Common myeloid progenitor, CD34-positive (primary cell): ENCODE measurements around the gene NKIRAS1.
"Not testable (repeated sequence)": the region's sequence is repeated elsewhere in the genome, so short reads cannot be mapped to it uniquely, and the experiment has no call there.

Experiments
- CTCF ChIA-PET: fragments of 350-600 bp; sonication (Branson Sonifier 250); formaldehyde crosslinking; loops from one replicate; lab custom pipeline; 2021; ENCODE audit warnings: antibody characterized with exemption; lab: Charles Lee
- POLR2A ChIA-PET: fragments of 350-600 bp; sonication (Branson Sonifier 250); formaldehyde crosslinking; loops from one replicate; lab custom pipeline; 2021; ENCODE audit warnings: antibody characterized with exemption; lab: Charles Lee
- DNase-seq, 3 donors: peaks; one replicate each; pipeline versions ENCODE4 v3.0.0 to v3.0.0-alpha.2; 2013
- H3K27ac ChIP-seq, 2 experiments: 1 replicate in 1 of 2; 2 replicates in 1 of 2; pipeline ENCODE4 v1.7.0; 2013; ENCODE audit warnings: inconsistent platforms in 2 of 2, low read length in 2 of 2, mild to moderate bottlenecking in 2 of 2, low read depth in 1 of 2, moderate library complexity in 1 of 2; ENCODE audit not compliant: severe bottlenecking in 2 of 2, insufficient read depth in 1 of 2, poor library complexity in 1 of 2
- H3K27me3 ChIP-seq, 5 experiments: replicated peaks in 2 of 5; 1 replicate in 3 of 5; 2 replicates in 2 of 5; pipeline versions ENCODE4 v1.6.1 to v1.7.0; 2013; ENCODE audit warnings: low read length in 4 of 5, mild to moderate bottlenecking in 2 of 5, moderate library complexity in 2 of 5, inconsistent platforms in 1 of 5; ENCODE audit not compliant: insufficient read depth in 5 of 5, control insufficient read depth in 4 of 5
- H3K36me3 ChIP-seq, 4 experiments: 1 replicate in 2 of 4; 2 replicates in 2 of 4; pipeline versions ENCODE4 v1.6.1 to v1.7.0; 2013; ENCODE audit warnings: low read length in 3 of 4, control low read depth in 1 of 4, mild to moderate bottlenecking in 1 of 4; ENCODE audit not compliant: control insufficient read depth in 4 of 4, insufficient read depth in 4 of 4
- H3K4me1 ChIP-seq, 4 experiments: 1 replicate in 3 of 4; 2 replicates in 1 of 4; pipeline versions ENCODE4 v1.6.1 to v1.7.1; 2013; ENCODE audit warnings: low read length in 3 of 4, mild to moderate bottlenecking in 3 of 4, control low read depth in 1 of 4, inconsistent platforms in 1 of 4, moderate library complexity in 1 of 4; ENCODE audit not compliant: control insufficient read depth in 4 of 4, insufficient read depth in 4 of 4; ENCODE audit errors: control extremely low read depth in 1 of 4
- H3K4me3 ChIP-seq, 7 experiments: 1 replicate in 4 of 7; 2 replicates in 3 of 7; pipeline versions ENCODE4 v1.5.1 to v1.7.0; 2013; ENCODE audit warnings: mild to moderate bottlenecking in 7 of 7, low read length in 6 of 7, moderate library complexity in 6 of 7, inconsistent platforms in 2 of 7, low read depth in 2 of 7, control low read depth in 1 of 7; ENCODE audit not compliant: insufficient read depth in 4 of 7, control insufficient read depth in 1 of 7; ENCODE audit errors: extremely low read depth in 1 of 7
- H3K9me3 ChIP-seq, 5 experiments: 1 replicate in 4 of 5; 2 replicates in 1 of 5; pipeline versions ENCODE4 v1.6.1 to v1.7.1; 2013; ENCODE audit warnings: low read length in 4 of 5, mild to moderate bottlenecking in 2 of 5, inconsistent platforms in 1 of 5, low read depth in 1 of 5, moderate library complexity in 1 of 5; ENCODE audit not compliant: control insufficient read depth in 4 of 5, insufficient read depth in 2 of 5; ENCODE audit errors: control extremely low read depth in 1 of 5
- WGBS: methylation state at CpG from one replicate; pipeline ENCODE4 v1.1.5; 2013; ENCODE audit not compliant: insufficient coverage; 5-methylcytosine and 5-hydroxymethylcytosine counted together

Gene NKIRAS1

DNA sequence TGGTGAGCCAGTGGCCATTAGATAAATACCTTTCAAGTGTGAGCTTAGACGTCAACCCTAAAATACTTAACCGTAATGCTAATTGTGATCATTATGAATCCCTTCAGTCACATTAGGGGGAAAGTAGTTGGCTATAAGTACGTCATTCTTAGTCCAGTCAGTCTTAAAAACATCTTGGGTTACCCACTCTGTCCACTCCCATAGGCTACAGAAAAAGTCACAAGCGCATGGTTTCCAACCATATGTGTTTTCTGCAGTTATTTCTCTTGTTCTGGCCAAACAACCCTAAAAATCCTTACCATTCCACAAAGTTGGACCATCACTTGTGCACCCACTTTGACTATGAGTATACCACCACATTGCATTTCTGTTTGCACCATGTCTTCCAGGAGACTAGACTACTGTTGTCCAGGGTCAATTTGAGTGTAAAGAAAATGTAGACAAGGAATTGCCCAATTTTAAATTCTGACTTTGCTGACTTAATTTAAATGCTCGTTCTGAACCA, 3.4 kb upstream of the NKIRAS1 start:
- ChIA-PET POLR2A (no interaction called here), CTCF (interaction anchor here (1.1 to 1.6 kb wide), 2 partner anchors 15 to 28 kb away, joined by 3 to 6 read pairs; no protein-coding TSS in a partner anchor)
- Histone ChIP-seq H3K27me3 (no peaks in the 10 kb centered on the region), H3K27ac (no peak overlapping the region), H3K4me3 (no peak overlapping the region), H3K9me3 (no peaks in the 10 kb centered on the region), H3K4me1 (peaks cover 19 to 35% (median 26%) of the 10 kb centered on the region in 4 experiments), H3K36me3 (peaks cover 10 to 35% (median 26%) of the 10 kb centered on the region in 4 experiments)
- no peak for DNase-seq
- WGBS = 100% methylated on average over 4 of the region's 5 CpGs

DNA sequence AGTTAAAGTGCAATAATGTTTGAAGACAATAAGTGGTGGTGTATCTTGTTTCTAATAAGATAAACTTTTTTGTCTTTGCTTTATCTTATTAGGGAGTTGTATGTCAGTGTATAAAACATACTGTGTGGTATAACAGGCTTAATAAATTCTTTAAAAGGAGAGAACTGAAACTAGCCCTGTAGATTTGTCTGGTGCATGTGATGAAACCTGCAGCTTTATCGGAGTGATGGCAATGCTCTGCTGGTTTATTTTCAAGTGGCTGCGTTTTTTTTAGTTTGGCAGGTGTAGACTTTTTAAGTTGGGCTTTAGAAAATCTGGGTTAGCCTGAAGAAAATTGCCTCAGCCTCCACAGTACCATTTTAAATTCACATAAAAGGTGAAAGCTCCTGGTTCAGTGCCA, 2.8 kb upstream of the NKIRAS1 start:
- Histone ChIP-seq H3K9me3 (no peaks in the 10 kb centered on the region), H3K4me3 (no peak overlapping the region), H3K27me3 (no peaks in the 10 kb centered on the region), H3K27ac (no peak overlapping the region), H3K36me3 (peaks cover 10 to 35% (median 26%) of the 10 kb centered on the region in 4 experiments), H3K4me1 (peaks cover 20 to 41% (median 27%) of the 10 kb centered on the region in 4 experiments)
- DNase-seq = no peak
- WGBS = no CpG with 5 or more reads among the region's 2 CpGs
- ChIA-PET POLR2A (no interaction called here), CTCF (interaction anchor here (1.1 kb wide), 1 partner anchor 28 kb away, joined by 3 read pairs; no protein-coding TSS in a partner anchor)

DNA sequence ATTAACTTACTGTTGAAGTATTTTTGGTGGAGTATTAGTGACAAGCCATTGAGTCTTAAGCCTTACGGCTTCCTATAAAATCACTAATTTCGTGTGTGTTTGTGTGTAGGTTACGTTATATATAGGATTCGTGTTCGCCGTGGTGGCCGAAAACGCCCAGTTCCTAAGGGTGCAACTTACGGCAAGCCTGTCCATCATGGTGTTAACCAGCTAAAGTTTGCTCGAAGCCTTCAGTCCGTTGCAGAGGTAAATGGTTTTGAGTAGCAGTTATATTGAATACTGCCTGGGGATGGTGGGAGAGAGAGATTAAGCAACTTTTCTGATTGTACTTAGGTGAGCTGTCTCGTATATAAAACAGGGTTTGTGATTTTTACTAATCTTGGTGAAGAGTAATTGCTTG, 1.5 kb upstream of the NKIRAS1 start:
- ChIA-PET POLR2A (interaction anchor here (0.7 kb wide), 1 partner anchor 10 kb away, joined by 3 read pairs; no protein-coding TSS in a partner anchor), CTCF (interaction anchor here (0.8 to 1.3 kb wide), 5 partner anchors 10 to 33 kb away, joined by 3 read pairs; no protein-coding TSS in a partner anchor)
- 37% methylated on average over 3 of the region's 12 CpGs for WGBS
- Histone ChIP-seq H3K36me3 (peaks cover 7 to 35% (median 27%) of the 10 kb centered on the region in 4 experiments), H3K4me1 (peaks cover 20 to 41% (median 29%) of the 10 kb centered on the region in 4 experiments), H3K4me3 (peak overlapping the region in 6 of 7 experiments; percentile 92 to 99 (median 98)), H3K27ac (peak overlapping the region; percentile 85 to 95)
- DNase-seq, H3K27me3 ChIP-seq, H3K9me3 ChIP-seq: not testable (repeated sequence)

DNA sequence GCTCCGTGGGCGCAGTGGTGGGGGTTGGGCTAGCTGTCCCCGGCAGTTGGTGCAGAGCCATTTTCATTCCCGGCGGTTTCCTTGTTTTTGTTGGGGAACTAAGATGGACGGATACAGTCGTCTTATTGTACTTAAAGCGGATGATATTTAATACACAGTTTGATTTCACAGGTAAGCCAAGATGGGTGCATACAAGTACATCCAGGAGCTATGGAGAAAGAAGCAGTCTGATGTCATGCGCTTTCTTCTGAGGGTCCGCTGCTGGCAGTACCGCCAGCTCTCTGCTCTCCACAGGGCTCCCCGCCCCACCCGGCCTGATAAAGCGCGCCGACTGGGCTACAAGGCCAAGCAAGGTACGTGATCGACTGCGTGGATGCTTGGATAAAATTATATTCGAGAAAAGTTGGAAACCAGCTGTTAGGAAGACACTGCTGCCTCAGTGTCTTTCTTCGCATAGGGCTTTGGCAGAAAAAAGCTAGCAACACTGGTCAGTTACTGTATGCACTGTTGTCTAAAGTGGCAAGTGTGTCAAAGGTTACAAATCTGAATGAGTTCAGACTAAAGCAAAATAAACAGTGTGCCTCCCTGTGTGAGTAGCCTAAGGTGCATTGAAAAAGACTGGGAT, 1.0 kb upstream of the NKIRAS1 start:
- not testable (repeated sequence) for H3K9me3 ChIP-seq, H3K27me3 ChIP-seq
- H3K36me3 ChIP-seq = peaks cover 7 to 34% (median 25%) of the 10 kb centered on the region in 4 experiments
- CTCF ChIA-PET = interaction anchor here (0.8 to 1.3 kb wide), 5 partner anchors 11 to 33 kb away, joined by 3 read pairs; no protein-coding TSS in a partner anchor
- H3K27ac ChIP-seq = peak overlapping the region; percentile 85 to 95
- DNase-seq = peak; percentile 71 to 86 (median 86)
- peaks cover 20 to 41% (median 29%) of the 10 kb centered on the region in 4 experiments for H3K4me1 ChIP-seq
- POLR2A ChIA-PET = interaction anchor here (0.6 to 2.0 kb wide), 5 partner anchors 11 to 29 kb away, joined by 3 to 14 read pairs (median 5); partner anchors contain the start of gene NR1D2
- H3K4me3 ChIP-seq = peak overlapping the region; percentile 92 to 99 (median 98)
- WGBS = 2% methylated on average over 10 of the region's 21 CpGs

DNA sequence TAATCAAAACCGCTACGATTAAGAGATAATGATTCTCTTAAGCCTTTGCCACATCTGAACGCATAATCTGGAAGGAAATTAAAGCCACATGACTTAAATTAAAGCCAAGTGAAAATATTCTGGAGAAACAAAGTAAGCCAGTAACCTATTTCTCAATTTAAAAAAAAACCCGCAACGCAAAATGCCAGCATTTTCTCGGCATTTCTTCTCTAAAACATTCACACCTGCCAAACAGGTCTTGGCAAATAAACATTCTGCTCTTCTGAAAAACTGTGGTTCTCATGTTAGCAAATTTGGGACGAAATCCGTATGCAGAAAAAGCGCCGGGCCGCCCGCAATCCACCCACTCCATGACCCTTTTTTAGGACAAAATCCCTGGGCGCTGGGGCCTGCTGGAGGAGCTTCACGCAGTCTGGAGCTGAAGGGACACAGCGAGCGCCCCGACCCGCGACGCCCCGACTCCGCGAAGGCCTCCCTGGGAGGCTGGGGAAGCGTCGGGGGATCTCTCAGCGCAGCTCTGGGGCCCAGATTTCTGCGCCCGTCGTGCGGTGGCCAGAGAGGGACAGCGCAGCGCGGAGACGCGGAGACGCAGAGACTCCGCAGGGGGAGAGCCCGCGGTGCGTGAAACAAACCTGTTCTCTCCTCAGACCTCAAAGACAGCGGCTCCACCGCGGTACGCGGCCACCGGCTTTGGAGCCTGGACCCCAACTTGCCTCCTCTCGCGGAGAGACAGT, 471 bp downstream of the NKIRAS1 start:
- no peaks in the 10 kb centered on the region for H3K9me3 ChIP-seq
- peak overlapping the region in 1 of 2 experiments; percentile 78 for H3K27ac ChIP-seq
- H3K27me3 ChIP-seq = no peaks in the 10 kb centered on the region
- WGBS = 0% methylated on average over 42 of the region's 48 CpGs
- peak overlapping the region; percentile 92 to 99 (median 98) for H3K4me3 ChIP-seq
- H3K4me1 ChIP-seq = peaks cover 20 to 41% (median 29%) of the 10 kb centered on the region in 4 experiments
- CTCF ChIA-PET = interaction anchor here (0.6 to 1.7 kb wide), 10 partner anchors 9 to 77 kb away, joined by 3 to 5 read pairs (median 4); no protein-coding TSS in a partner anchor
- peaks cover 5 to 33% (median 20%) of the 10 kb centered on the region in 4 experiments for H3K36me3 ChIP-seq
- POLR2A ChIA-PET = interaction anchor here (0.6 to 2.1 kb wide), 12 partner anchors 10 to 200 kb away, joined by 3 to 14 read pairs (median 4); partner anchors contain the start of gene NR1D2
- DNase-seq = peak in 1 of 3 donors; percentile 7

DNA sequence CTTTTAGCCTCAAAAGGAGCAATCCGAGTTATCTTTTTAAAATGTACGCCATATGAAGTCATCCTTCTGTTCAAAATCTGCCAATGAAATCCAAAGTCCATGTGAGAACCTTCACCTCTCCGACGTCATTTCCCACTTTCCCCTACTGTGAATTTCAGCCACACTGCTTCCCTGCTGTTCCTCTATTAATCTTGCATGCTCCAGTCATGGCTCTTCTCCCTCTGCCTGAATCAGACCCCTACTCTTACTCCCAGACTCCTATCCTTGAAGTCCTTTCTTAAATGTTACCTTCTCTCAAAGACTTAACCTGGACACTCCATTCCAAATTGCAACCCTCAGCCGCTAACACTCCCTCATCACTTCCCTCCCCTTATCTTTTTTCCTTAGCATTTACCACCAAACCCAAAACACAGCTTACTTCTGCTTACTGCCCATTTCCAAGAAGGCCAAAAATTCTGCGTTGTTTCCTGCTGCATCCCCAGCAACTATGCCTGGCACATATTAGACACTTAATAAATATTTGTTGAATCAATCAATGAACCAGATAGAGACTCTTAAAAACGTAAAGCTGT, 1.2 kb downstream of the NKIRAS1 start:
- WGBS = 28% methylated on average over 5 of the region's 7 CpGs
- CTCF ChIA-PET = interaction anchor here (0.6 to 1.7 kb wide), 7 partner anchors 15 to 59 kb away, joined by 3 to 5 read pairs (median 4); no protein-coding TSS in a partner anchor
- peaks cover 5 to 32% (median 21%) of the 10 kb centered on the region in 4 experiments for H3K36me3 ChIP-seq
- no peak overlapping the region for H3K27ac ChIP-seq
- no peaks in the 10 kb centered on the region for H3K27me3 ChIP-seq
- peaks cover 20 to 41% (median 29%) of the 10 kb centered on the region in 4 experiments for H3K4me1 ChIP-seq
- POLR2A ChIA-PET = interaction anchor here (2.1 kb wide), 1 partner anchor 34 kb away, joined by 7 read pairs; no protein-coding TSS in a partner anchor
- H3K9me3 ChIP-seq = no peaks in the 10 kb centered on the region
- peak in 2 of 3 donors; percentile 55 to 61 for DNase-seq
- peak overlapping the region in 6 of 7 experiments; percentile 92 to 99 (median 98) for H3K4me3 ChIP-seq
